GM12872 (cell line): Measurements from ENCODE around the gene ERGIC1.

Experiments
- TF ChIP-seq, protein P1 (sequence below): IDR thresholded peaks from 3 replicates; pipeline ENCODE4 v1.5.1; 2011; ENCODE audit warnings: low read depth, mild to moderate bottlenecking, low read length, moderate library complexity; ENCODE audit not compliant: insufficient read depth

Gene ERGIC1

DNA sequence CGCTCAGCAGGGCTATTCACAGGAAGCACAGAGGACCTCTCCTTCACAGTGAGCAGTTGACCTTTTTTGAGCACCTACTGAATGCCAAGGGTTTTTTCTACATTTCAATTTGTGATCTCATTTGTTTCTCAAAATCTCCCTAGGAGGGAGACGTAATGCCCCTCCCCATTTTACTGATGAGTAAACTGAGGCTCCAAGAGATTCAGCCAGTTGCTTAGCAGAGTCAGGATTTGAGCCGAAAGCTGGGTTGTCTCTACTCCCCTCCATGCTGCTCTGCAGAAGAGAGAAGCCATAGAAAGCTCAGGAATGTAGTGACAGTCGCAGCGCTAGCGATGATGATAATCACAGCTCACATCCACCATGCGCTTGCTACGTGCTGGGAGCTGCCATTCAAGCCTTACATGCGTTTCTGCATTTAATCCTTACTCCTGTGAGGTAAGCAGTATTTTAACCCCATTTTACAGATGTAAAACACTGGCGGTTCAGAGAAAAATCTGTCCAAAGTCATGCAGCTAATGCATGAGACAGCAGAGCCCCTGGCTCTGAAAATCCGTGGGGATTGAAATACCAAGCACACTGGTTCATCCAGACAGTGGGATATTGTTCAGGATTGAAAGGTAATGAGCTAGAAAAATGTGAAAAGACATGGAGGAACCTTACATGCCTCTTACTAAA is 33.8 kb downstream of the ERGIC1 start:
- TF ChIP-seq, protein P1, sequence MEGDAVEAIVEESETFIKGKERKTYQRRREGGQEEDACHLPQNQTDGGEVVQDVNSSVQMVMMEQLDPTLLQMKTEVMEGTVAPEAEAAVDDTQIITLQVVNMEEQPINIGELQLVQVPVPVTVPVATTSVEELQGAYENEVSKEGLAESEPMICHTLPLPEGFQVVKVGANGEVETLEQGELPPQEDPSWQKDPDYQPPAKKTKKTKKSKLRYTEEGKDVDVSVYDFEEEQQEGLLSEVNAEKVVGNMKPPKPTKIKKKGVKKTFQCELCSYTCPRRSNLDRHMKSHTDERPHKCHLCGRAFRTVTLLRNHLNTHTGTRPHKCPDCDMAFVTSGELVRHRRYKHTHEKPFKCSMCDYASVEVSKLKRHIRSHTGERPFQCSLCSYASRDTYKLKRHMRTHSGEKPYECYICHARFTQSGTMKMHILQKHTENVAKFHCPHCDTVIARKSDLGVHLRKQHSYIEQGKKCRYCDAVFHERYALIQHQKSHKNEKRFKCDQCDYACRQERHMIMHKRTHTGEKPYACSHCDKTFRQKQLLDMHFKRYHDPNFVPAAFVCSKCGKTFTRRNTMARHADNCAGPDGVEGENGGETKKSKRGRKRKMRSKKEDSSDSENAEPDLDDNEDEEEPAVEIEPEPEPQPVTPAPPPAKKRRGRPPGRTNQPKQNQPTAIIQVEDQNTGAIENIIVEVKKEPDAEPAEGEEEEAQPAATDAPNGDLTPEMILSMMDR = no peak

DNA sequence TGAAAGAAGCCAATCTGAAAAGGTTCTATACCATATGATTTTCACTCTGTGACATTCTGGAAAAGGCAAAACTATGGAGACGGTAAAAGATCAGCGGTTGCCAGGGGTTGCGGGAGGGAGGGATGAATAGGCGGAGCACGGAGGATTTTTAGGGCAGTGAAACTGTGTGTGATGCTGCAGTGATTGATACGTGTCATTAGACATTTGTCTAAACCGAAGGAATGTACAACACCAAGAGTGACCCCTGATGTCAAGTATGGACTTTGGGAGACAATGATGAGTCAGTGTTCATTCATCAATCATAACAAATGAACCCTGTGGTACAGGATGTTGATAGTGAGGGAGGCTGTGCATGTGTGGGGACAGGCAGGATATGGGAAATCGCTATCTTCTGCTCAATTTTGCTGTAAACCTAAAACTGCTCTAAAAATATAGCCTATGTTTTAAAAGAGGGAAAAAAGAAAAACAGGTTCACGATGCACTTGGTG is 34.4 kb downstream of the ERGIC1 start:
- TF ChIP-seq, protein P1 = no peak

DNA sequence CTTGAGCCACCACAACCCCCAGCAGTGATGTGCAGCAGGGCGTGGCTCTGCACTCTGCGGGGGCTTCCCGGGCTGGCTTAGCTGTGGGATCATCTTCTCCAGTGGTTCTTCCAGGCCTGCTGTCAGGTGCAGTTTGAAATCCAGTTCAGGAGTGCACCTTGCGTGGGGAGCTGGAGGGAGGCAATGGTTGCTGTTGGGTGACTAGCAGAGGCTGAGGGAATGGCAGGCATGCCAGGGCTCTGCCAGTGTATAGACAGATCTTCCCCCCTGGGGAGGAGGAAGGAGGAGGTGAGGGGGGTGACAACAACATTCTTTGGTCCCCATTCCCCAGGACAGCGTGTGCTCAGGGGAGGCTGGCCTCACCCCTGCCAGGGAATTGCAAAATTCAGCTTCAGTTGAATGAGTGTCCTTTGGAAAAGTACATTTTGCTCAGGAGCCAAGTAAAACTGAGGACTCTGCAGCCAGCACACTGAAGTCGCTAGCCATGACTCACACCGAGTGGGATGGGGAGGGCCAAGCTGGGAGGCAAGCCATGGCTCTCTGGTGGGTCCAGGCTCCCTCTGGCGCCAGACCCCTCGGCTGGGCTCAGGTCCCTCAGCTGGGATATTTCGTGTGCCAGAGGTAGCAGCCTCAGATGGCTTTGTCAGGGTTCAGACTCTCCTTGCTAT is 35.0 kb downstream of the ERGIC1 start:
- TF ChIP-seq, protein P1 = no peak

DNA sequence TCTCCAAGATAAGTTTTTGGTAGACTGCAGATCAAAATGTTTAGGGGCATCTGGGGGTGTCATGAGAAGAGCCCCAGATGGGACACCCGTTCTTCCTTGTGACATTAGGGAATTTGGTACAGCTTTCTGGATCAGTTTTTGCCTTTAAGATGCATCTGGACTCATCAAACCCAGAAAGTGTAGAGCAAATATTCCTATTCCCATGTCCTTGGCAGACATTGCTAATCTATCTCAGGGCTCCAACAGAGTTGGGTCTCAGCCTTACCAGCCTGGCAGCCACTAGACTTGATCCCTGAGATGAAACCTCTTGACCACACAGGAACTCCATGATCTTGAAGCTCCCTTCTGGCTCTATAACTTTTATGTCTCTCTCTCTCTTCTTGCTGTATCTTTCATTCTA is 35.6 kb downstream of the ERGIC1 start:
- TF ChIP-seq, protein P1 = no peak

DNA sequence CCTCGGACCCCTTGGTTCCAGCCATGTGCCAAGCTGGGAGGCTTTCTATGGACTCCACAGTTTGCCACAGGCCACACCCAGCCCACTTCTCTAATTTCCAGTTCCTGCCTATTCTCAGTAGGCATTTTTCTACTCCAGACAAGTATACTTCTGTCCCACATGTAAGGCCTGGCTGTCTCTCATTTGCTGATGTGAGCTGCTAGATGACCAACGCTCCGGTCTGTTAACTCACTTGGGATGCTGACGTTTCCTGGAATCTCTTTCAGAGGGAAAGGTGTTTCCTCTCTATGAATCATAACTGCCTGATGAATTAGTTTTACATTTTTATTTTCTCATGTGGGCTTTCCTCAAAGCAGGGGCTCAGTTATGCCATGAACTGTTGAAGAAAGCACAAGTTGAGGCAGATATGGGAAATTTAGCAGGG is 36.3 kb downstream of the ERGIC1 start:
- TF ChIP-seq, protein P1 = no peak

DNA sequence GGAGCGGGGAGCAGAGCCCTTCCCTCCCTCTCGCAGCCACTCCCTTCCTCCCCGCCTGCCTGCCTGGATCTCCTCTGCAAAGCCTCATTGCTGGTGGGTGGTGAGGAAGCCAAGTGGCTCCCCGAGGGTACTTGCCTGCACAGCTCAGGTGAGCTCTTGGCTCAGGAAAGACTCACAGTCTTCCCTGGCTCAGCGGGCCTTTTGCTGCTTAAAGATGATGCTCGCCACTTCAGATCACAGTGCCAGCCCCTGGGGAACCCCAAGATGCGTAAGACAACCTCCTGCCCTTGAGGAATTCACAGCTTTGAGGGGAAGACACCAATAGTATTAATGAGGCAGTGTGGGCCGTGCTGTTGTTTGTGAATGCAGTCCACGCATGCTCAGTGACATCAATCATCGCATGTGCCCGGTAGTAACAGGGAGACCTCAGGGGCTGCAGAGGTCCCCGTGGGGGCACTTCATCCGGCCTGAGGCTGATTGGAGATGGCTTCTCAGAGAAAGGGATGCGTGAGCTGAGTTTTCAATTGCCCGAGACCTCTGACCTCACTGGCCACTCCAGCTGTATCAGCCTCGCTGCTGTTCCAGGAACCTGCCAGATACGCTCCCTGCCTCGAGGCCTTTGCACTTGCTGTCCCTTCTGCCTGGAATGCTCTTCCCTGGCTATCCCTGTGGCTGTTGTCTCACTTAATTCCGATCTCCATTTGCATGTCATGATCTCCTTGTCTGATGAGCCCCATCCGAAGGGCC is 36.8 kb downstream of the ERGIC1 start:
- TF ChIP-seq, protein P1 = no peak

DNA sequence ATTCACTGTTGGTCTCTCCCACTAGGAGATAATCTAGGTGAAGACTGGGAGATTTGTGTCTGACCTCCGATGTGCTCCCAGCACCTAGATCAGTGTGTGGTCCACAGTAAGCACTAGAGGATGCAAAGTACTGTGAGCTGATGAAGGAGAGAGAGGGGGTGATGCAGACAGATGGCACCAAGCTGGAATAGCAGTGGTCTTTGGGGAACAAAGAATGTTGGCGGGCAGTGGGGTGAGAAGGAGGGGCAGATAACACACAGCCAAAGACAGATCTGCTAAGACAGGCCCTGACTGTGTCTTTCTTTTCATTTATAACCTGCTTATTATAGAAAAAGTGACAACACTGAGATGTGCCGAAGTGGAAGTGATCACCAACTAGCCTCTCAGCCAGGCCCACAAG is 37.5 kb downstream of the ERGIC1 start:
- TF ChIP-seq, protein P1 = no peak
